Omental fat pad (tissue), 4 donors: ENCODE data around the gene TRPV6. TPM values are rescaled to one million over a fixed set of nuclear protein-coding genes. Genes with fewer than 3 reads are reported as not detected.
A peak's percentile ranks its signal among the peaks of the same experiment; 100 is the strongest.

ENCODE experiments used
- ATAC-seq: fragments of 150-250 bp; one replicate; pipeline ENCODE4 v1.9.1; 2016; ENCODE audit warnings: mild to moderate bottlenecking, moderate library complexity; ENCODE audit not compliant: low FRiP score
- DNase-seq: peaks from one replicate; pipeline ENCODE4 v3.0.0-alpha.2; 2019; ENCODE audit warnings: low spot score
- CTCF ChIP-seq, 3 donors: fragments of 450-650 bp; IDR thresholded peaks; one replicate each; pipeline ENCODE4 v1.5.1; 2016 to 2017; ENCODE audit warnings: antibody characterized with exemption in 3 of 3, mild to moderate bottlenecking in 3 of 3, moderate library complexity in 2 of 3
- total RNA-seq, 4 donors: library from RNA; depleted of rRNA; stranded (reverse); fragments of >200 nt; gene quantifications; one replicate each; pipeline ENCODE4 v1.1.0, GENCODE V29; 2016

The TRPV6 gene
- total RNA-seq, 4 donors from 2014 or later = under 0.01 to 0.65 (median 0.52) TPM

DNA sequence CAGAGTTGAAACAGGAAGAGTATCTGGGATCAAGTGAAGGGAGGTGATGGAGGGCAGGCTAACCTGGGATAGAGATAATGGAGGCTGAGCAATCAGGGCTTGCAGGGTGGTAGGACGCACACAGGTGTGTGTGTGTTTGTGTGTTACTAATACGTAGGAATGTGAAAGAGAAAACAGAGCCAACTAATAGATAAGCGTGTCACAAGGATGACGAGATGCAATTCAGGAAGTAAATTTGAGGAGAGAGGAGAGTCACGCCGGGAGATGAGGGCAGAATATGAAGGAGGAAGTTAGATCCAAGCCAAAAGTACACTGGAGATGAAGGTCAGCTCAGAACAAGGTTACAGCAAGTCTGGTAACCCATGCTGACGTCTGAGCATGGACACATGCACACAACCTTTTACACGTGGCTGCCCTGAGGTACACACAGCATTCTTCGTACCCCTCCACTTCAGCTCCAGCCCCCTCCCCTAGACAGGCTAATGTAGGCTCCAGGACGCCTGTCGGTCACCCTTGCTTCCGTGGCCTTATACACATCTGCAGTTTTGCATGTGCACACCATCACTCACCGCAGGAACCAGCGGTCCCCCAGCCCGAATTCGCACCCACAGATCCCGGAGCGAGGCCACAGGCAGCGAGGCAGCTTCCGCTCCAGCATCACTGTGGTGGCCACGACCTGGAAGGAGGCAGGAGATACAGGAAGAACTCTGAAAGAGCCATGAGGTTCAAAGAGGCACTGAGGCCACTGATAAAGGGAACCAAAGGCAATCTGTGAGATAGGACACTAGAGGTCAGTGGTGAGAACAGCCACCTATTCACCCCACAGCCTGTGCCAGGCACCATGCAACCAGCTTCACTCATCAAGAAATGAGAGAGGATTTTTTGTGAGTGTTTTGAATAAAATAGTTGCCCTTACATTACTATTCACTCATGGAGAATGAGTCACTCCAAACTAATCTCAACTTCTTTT, 23.7 kb upstream of the TRPV6 start:
- DNase-seq = no peak
- peak; percentile 79 for ATAC-seq
- no peak for TF ChIP-seq CTCF (IDR thresholded peaks at IDR 0.05)

- ATAC-seq (no peak), DNase-seq (no peak)
- no peak for TF ChIP-seq CTCF (IDR thresholded peaks at IDR 0.05)
These were observed 22.7 kb upstream of the TRPV6 start for GRCh38 chr7:142908290-142908689.

DNA sequence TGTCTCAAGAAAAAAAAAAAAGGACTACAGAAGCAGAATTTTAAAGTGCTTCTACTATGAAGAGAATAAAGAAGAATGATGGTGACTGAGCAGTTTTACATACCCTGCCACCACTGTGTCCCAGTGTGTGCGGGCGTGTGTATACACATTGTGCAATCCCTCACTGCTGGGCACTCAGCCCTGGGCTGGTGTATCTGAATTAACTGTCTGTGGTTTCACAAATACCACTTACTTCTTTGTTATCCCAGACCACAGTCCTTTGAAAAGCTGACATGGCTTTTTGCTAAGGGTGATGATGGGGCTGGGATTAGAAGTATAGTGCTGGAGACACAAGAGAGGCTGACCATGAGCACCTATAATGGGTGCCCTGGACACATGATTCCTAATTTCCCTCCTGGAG, 21.1 kb upstream of the TRPV6 start:
- TF ChIP-seq CTCF (IDR thresholded peaks at IDR 0.05) = no peak
- no peak for DNase-seq

DNA sequence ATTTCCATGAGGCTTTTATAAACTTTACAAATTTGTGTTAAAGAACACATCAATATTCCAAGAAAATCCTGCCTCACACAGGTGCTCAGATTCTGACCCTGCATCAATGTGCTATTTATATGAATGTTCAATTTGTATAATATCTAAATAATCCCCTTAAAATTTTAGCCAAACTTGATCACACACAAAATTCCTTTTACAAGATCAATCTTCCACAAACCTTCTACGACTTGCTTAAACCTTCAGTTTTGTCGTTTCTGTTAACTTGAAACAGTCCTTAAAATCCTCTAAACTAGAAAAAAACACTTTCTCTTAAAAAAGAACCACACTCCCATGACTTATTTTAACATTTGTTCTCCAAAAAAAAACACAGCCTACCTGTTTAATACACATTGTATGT, 20.2 kb upstream of the TRPV6 start:
- DNase-seq (no peak), ATAC-seq (no peak)
- no peak for TF ChIP-seq CTCF (IDR thresholded peaks at IDR 0.05)

More for the DNA sequence above, 21.1 kb upstream of the TRPV6 start:
- no peak for ATAC-seq

DNA sequence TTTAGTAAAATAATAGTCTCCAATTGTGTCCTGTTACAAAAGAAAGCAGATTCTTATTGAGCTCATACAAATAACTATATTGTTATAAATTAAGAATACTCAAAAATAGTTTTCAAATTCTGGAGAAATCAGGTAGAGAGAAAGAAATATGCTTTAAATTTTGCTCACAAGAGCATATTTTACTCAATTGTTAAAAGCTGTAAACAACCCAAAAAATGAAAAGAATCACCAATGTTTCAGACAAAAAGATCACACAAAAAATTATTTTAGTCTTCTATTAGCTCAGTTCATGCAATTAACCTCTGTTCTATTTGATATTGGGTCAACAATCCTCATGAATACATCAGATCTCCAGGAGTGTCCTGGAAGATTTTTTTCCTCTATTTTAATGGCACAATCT, 18.6 kb upstream of the TRPV6 start:
- ATAC-seq = no peak
- TF ChIP-seq CTCF (IDR thresholded peaks at IDR 0.05) = no peak
- DNase-seq = no peak

GRCh38 chr7:142901426-142902259, 16.1 kb upstream of the TRPV6 start:
- no peak for ATAC-seq
- TF ChIP-seq CTCF (IDR thresholded peaks at IDR 0.05) = no peak

More at GRCh38 chr7:142901426-142902259, 16.1 kb upstream of the TRPV6 start:
- no peak for DNase-seq
